Adrenal gland (tissue), 12 donors: ENCODE data around the gene SORBS1. TPM values are rescaled to one million over a fixed set of nuclear protein-coding genes. Genes with fewer than 3 reads are reported as not detected.
A peak's percentile ranks its signal among the peaks of the same experiment; 100 is the strongest.

Source experiments
- DNase-seq, 7 donors: peaks; one replicate each; pipeline ENCODE4 v3.0.0-alpha.2; 2019 to 2020
- H3K27ac ChIP-seq, 5 donors: fragments of 200-600 bp; sonication (generic) in 4 of 5; 1 replicate in 3 of 5; 2 replicates in 2 of 5; pipeline versions ENCODE4 v1.5.1 to v1.8.0; 2016 to 2020; ENCODE audit warnings: mild to moderate bottlenecking in 1 of 5
- H3K27me3 ChIP-seq: fragments of 200-600 bp; 2 replicates; pipeline ENCODE4 v1.8.0; 2021
- H3K36me3 ChIP-seq, 2 donors: fragments of 200-600 bp; replicated peaks in 1 of 2; 1 replicate in 1 of 2; 2 replicates in 1 of 2; pipeline versions ENCODE4 v1.5.1 to v1.8.0; 2018 to 2022
- H3K4me1 ChIP-seq, 2 donors: fragments of 200-600 bp; replicated peaks in 1 of 2; 1 replicate in 1 of 2; 2 replicates in 1 of 2; pipeline versions ENCODE4 v1.5.1 to v1.8.0; 2018 to 2021
- H3K4me3 ChIP-seq, 4 donors: fragments of 200-600 bp; sonication (generic) in 3 of 4; one replicate each; pipeline ENCODE4 v1.5.1; 2016 to 2018
- H3K9me3 ChIP-seq, 3 donors: fragments of 200-600 bp; sonication (generic) in 1 of 3; replicated peaks in 1 of 3; 1 replicate in 2 of 3; 2 replicates in 1 of 3; pipeline versions ENCODE4 v1.5.1 to v1.8.0; 2016 to 2021
- CTCF ChIP-seq, 6 experiments: fragments of 450-650 bp in 4 of 6; fragments of 200-600 bp in 2 of 6; sonication (generic) in 1 of 6; IDR thresholded peaks; 1 replicate in 5 of 6; 2 replicates in 1 of 6; pipeline versions ENCODE4 v1.5.1 to v1.8.0; 2016 to 2021; ENCODE audit warnings: antibody characterized with exemption in 6 of 6, mild to moderate bottlenecking in 2 of 6, moderate library complexity in 1 of 6
- POLR2A ChIP-seq, 2 donors: fragments of 450-650 bp; IDR thresholded peaks; one replicate each; pipeline ENCODE4 v1.6.1; 2017; ENCODE audit warnings: antibody characterized with exemption in 2 of 2, mild to moderate bottlenecking in 2 of 2, moderate library complexity in 1 of 2
- WGBS, 4 donors: extraction: QIAGEN DNeasy Blood & Tissue Kit in 2 of 4; methylation state at CpG; one replicate each; pipeline versions ENCODE4 v1.1.5 to v1.1.7; 2013 to 2017; 5-methylcytosine and 5-hydroxymethylcytosine counted together
- intact Hi-C, 2 donors: fragments of 100-400 bp; cut with DNase I; formaldehyde crosslinking; loops; one replicate each; pipeline versions ENCODE4 v1.14.1 to v1.15.0; 2022 to 2023
- polyA plus RNA-seq, 3 donors: library from polyadenylated mRNA; stranded (reverse); fragments of 200-250 nt in 2 of 3; fragments of 350-450 nt in 1 of 3; fragmentation: Illumina TruSeq in 1 of 3; extraction: RNeasy Lipid Tissue Mini Kit (QIAGEN cat#74804) in 1 of 3; gene quantifications; one replicate each; pipeline ENCODE4 v1.2.3, GENCODE V29; 2013 to 2014
- total RNA-seq, 9 donors: library from RNA; depleted of rRNA in 4 of 9; stranded (reverse); fragments of >200 nt in 4 of 9; fragments of 120-200 nt in 1 of 9; fragmentation: NEBNext Ultra II Directional in 1 of 9; extraction: Animal tissue kit (Norgen Biotek cat#: 25700) in 1 of 9; gene quantifications; one replicate each; pipeline versions ENCODE4 v1.1.0 to v1.2.4, GENCODE V29; 2013 to 2023
- donor health status: healthy with polysubstance abuse.
- donor health status: Bipolar disorder and iron deficiency.
- donor health status: DM: yes; HTN: yes; CAD: no.
- donor health status: DM: no; HTN: no; CAD: no.
- donor health status: DM: no; HTN: no; CAD: no.
- donor health status: DM: yes; HTN: yes; CAD: no.

SORBS1 gene
- total and polyA plus RNA-seq, 12 donors, result 9.5 to 43.4 (median 19.0) TPM

GRCh38 chr10:95397747-95398146, 163.4 kb downstream of the SORBS1 start:
- 76 to 86% (median 81%) methylated on average over 3 of the region's 3 CpGs for WGBS, 4 donors

GRCh38 chr10:95395947-95396449, 165.2 kb downstream of the SORBS1 start:
- intact Hi-C loops, result no loop called here
- DNase-seq, result no peak
- 91 to 95% (median 91%) methylated on average over 4 to 10 of the region's 10 CpGs for WGBS, 4 donors
- no peak for TF ChIP-seq CTCF (IDR thresholded peaks at IDR 0.05)
- TF ChIP-seq POLR2A (IDR thresholded peaks at IDR 0.05), result no peak
- H3K4me1 ChIP-seq, result no peaks in the 10 kb centered on the region
- no peaks in the 10 kb centered on the region for H3K9me3 ChIP-seq
- no peaks in the 10 kb centered on the region for H3K27me3 ChIP-seq
- H3K36me3 ChIP-seq, result peaks cover 0 to 13% of the 10 kb centered on the region in 2 donors
- no peak overlapping the region for H3K4me3 ChIP-seq
- no peak overlapping the region for H3K27ac ChIP-seq

More at GRCh38 chr10:95397747-95398146, 163.4 kb downstream of the SORBS1 start:
- H3K4me1 ChIP-seq, result peaks cover 0 to 6% of the 10 kb centered on the region in 2 donors
- peaks cover 0 to 13% of the 10 kb centered on the region in 2 donors for H3K36me3 ChIP-seq
- H3K27me3 ChIP-seq, result no peaks in the 10 kb centered on the region
- no peak for TF ChIP-seq CTCF (IDR thresholded peaks at IDR 0.05)
- no peak for TF ChIP-seq POLR2A (IDR thresholded peaks at IDR 0.05)
- no peak overlapping the region for H3K27ac ChIP-seq
- intact Hi-C loops, result no loop called here
- no peak overlapping the region for H3K4me3 ChIP-seq
- no peak for DNase-seq
- no peaks in the 10 kb centered on the region for H3K9me3 ChIP-seq

- no peak overlapping the region for H3K27ac ChIP-seq
- no peak for DNase-seq
- 82 to 88% (median 85%) methylated on average over 6 of the region's 6 CpGs for WGBS, 4 donors
- H3K9me3 ChIP-seq, result no peaks in the 10 kb centered on the region
- intact Hi-C loops, result no loop called here
- H3K36me3 ChIP-seq, result peaks cover 0 to 13% of the 10 kb centered on the region in 2 donors
- H3K4me3 ChIP-seq, result no peak overlapping the region
- no peaks in the 10 kb centered on the region for H3K4me1 ChIP-seq
- H3K27me3 ChIP-seq, result no peaks in the 10 kb centered on the region
- TF ChIP-seq POLR2A (IDR thresholded peaks at IDR 0.05) (no peak), CTCF (IDR thresholded peaks at IDR 0.05) (no peak)
Observed at GRCh38 chr10:95394161-95394880, 166.8 kb downstream of the SORBS1 start.

DNA sequence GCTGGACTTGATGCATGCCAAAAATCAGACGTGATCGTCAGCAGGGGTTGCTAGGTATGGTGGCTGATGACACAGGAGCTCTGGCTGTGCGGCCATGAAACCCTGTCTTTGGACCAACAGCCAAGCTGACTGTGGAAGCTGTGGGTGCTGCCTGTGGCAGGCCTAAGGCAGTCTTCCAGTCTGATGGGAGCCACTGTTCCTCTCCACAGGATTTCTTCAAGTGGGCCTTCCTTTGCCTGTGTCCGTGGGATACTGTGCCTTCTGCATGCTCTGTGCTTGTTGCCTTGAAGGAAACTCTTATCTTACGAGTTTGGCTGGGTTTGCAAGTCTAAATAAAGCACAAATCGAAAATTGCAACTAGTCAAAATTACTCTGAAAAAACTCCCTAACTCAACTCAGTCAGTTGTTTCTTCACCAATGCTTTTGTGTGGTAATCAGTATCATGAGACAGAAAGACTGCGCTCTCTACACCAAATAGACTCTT, 168.4 kb downstream of the SORBS1 start:
- intact Hi-C loops, result no loop called here
- Histone ChIP-seq H3K27ac (peak overlapping the region in 1 of 5 donors; percentile 48), H3K4me1 (peaks cover 0 to 14% of the 10 kb centered on the region in 2 donors), H3K36me3 (peaks cover 0 to under 1% of the 10 kb centered on the region in 2 donors), H3K27me3 (no peaks in the 10 kb centered on the region), H3K9me3 (no peaks in the 10 kb centered on the region), H3K4me3 (no peak overlapping the region)
- no peak for DNase-seq
- TF ChIP-seq POLR2A (IDR thresholded peaks at IDR 0.05) (no peak), CTCF (IDR thresholded peaks at IDR 0.05) (no peak)
- WGBS, 4 donors, result 59 to 69% (median 66%) methylated on average over 7 of the region's 7 CpGs
